AG04449 (cell line): ENCODE data around the gene LIMCH1.

Source experiments
- CTCF ChIA-PET: fragments of 350-600 bp; formaldehyde crosslinking; extraction: SDS; loops from one replicate; lab custom pipeline; 2021; ENCODE audit warnings: antibody characterized with exemption; lab: Yijun Ruan, JAX
- POLR2A ChIA-PET: fragments of 400-600, 350-600 bp; formaldehyde crosslinking; extraction: SDS; loops from one replicate; lab custom pipeline; 2020; ENCODE audit warnings: antibody characterized with exemption, inconsistent platforms; lab: Yijun Ruan, JAX
- DNase-seq: peaks from one replicate; pipeline ENCODE4 v3.0.0-alpha.2; 2010; ENCODE audit warnings: low read depth, low spot score
- H3K4me3 ChIP-seq: 2 replicates; pipeline ENCODE4 v1.5.1; 2011; ENCODE audit warnings: low read depth, mild to moderate bottlenecking, control low read depth, low read length
- TF ChIP-seq, protein P1 (sequence below): IDR thresholded peaks from one replicate; pipeline ENCODE4 v1.5.1; 2011; ENCODE audit warnings: mild to moderate bottlenecking, moderate library complexity, low read length, control low read depth, inconsistent platforms; ENCODE audit not compliant: insufficient read depth; ENCODE audit errors: missing control alignments

The LIMCH1 gene

GRCh38 chr4:41715155-41715554 is 177.2 kb downstream of the LIMCH1 start:
- POLR2A ChIA-PET = no interaction called here

DNA sequence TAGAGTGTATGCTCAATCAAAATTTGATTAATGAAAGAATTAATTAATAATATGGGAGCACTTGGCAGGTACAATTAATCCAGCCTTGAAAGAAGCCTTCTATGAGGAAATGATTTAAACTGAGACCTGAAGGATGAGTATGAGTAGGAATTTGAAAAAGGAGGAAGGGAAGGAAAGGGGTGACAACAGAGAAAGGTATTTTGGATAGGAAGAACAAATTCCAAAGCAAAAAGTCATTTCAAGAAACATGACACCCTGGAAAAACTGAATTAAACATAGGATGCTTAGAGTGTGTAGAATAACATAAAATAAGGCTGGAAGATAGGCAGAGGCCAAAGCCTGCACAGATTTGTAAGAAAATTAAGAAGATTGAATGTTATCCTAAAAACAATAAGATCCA is 180.9 kb downstream of the LIMCH1 start:
- H3K4me3 ChIP-seq = no peak overlapping the region
- DNase-seq = peak; percentile 5
- ChIA-PET POLR2A (no interaction called here), CTCF (no interaction called here)
- TF ChIP-seq, protein P1, sequence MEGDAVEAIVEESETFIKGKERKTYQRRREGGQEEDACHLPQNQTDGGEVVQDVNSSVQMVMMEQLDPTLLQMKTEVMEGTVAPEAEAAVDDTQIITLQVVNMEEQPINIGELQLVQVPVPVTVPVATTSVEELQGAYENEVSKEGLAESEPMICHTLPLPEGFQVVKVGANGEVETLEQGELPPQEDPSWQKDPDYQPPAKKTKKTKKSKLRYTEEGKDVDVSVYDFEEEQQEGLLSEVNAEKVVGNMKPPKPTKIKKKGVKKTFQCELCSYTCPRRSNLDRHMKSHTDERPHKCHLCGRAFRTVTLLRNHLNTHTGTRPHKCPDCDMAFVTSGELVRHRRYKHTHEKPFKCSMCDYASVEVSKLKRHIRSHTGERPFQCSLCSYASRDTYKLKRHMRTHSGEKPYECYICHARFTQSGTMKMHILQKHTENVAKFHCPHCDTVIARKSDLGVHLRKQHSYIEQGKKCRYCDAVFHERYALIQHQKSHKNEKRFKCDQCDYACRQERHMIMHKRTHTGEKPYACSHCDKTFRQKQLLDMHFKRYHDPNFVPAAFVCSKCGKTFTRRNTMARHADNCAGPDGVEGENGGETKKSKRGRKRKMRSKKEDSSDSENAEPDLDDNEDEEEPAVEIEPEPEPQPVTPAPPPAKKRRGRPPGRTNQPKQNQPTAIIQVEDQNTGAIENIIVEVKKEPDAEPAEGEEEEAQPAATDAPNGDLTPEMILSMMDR = no peak

More at GRCh38 chr4:41715155-41715554, 177.2 kb downstream of the LIMCH1 start:
- TF ChIP-seq, protein P1 = no peak
- CTCF ChIA-PET = no interaction called here
- H3K4me3 ChIP-seq = no peak overlapping the region
- DNase-seq = no peak

- no peak overlapping the region for H3K4me3 ChIP-seq
- no peak for DNase-seq
- ChIA-PET POLR2A (no interaction called here), CTCF (no interaction called here)
- TF ChIP-seq, protein P1 = no peak
Observed at GRCh38 chr4:41719417-41719816, 181.5 kb downstream of the LIMCH1 start.

GRCh38 chr4:41722181-41722580 is 184.2 kb downstream of the LIMCH1 start:
- ChIA-PET POLR2A (no interaction called here), CTCF (no interaction called here)
- TF ChIP-seq, protein P1 = no peak
- DNase-seq = no peak
- no peak overlapping the region for H3K4me3 ChIP-seq

- CTCF ChIA-PET = no interaction called here
- POLR2A ChIA-PET = no interaction called here
- TF ChIP-seq, protein P1 = no peak
- DNase-seq = no peak
- H3K4me3 ChIP-seq = no peak overlapping the region
Observed at GRCh38 chr4:41723286-41723685, 185.3 kb downstream of the LIMCH1 start.

DNA sequence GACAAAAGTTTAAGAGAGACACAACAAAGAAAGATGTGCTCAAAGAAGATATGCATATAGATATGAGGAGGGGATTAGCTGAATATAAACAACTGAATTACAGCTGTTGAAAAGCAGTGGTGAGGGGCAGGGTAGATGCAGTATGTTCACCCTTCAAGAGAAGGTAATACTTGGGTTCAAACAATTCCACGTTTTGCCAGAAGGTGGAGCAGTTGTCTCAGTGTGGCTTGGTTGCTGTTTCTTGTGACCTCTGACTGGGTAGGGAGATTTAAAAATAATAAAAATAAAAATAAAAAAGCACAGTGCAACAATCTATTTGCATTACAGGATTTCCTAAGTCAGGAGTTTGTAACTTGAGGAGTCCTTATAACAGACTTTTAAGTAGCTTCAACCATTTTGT is 187.3 kb downstream of the LIMCH1 start:
- no peak overlapping the region for H3K4me3 ChIP-seq
- no peak for DNase-seq
- TF ChIP-seq, protein P1 = no peak
- POLR2A ChIA-PET = no interaction called here
- CTCF ChIA-PET = no interaction called here
